Measurements from ENCODE around the gene PGLYRP4.

GRCh38 chr1:153370146-153370545 lies 21.5 kb upstream of the PGLYRP4 start:
- no peak for TF ChIP-seq CTCF (IDR thresholded peaks at IDR 0.05)
- no peak for TF ChIP-seq POLR2AphosphoS5 (IDR thresholded peaks at IDR 0.05)
- no peak for TF ChIP-seq POLR2A (IDR thresholded peaks at IDR 0.05)
- TF ChIP-seq EP300 (IDR thresholded peaks at IDR 0.05): no peak
